BE2C (cell line): ENCODE measurements around the gene COL23A1.

Experiments used
- DNase-seq: peaks from one replicate; pipeline ENCODE4 v3.0.0-alpha.2; 2020
- H3K27me3 ChIP-seq: fragments of 250-450 bp; sonication (Bioruptor Pico); 2 replicates; pipeline ENCODE4 v1.5.1; 2020; ENCODE audit warnings: mild to moderate bottlenecking
- H3K36me3 ChIP-seq: fragments of 250-450 bp; sonication (Bioruptor Pico); 2 replicates; pipeline ENCODE4 v1.5.1; 2020; ENCODE audit warnings: mild to moderate bottlenecking
- H3K4me1 ChIP-seq: fragments of 250-450 bp; sonication (Bioruptor Pico); 2 replicates; pipeline ENCODE4 v1.5.1; 2020
- H3K4me3 ChIP-seq: 2 replicates; pipeline ENCODE4 v1.5.1; 2011; ENCODE audit warnings: low read depth, low read length
- H3K9me3 ChIP-seq: fragments of 250-450 bp; sonication (Bioruptor Pico); 2 replicates; pipeline ENCODE4 v1.5.1; 2020
- TF ChIP-seq, protein P1 (sequence below): IDR thresholded peaks from 2 replicates; pipeline ENCODE4 v1.5.1; 2012; ENCODE audit warnings: mild to moderate bottlenecking, low read depth, low read length

Gene COL23A1

DNA sequence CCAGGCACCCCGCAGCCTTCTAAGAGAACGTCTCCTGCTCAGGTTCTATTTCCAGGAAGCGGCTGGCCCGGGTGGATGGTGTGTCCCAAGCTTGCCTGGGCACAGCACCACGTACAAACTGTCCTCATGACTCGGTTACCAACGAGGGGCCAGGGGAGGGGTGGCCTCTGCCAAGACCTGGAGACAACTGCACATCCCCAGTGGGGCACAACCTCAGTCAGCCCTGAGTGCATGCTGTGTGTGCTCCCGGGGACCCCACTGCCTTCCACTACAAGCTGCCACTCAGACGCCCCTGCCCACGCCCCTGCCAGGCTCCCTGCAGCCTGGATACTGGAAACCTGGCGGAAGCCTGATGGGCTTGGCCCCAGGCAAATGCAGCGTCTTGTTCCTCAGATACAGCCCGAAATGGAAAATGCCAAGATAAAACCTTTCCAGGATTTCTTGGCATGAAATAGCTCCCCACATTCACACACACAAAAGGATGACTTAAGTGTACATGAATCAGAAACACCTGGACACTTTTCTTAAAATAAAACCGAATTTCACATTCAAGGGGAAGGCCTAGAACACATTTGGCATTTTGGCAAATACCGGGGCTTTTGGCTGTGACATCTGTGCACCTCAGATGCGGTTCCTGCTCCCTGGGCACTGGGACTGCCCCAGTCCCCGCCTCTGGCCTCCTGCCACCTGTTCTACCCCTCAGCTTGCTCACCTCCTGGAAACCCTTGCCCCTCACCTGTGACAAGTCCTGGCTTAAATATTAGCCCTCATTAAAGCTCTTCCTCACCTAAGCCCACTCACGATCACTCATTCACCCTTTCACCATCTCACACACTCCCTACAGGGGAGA lies 62.5 kb downstream of the COL23A1 start:
- no peak overlapping the region for H3K4me3 ChIP-seq
- no peak for DNase-seq
- no peaks in the 10 kb centered on the region for H3K9me3 ChIP-seq
- H3K27me3 ChIP-seq: no peaks in the 10 kb centered on the region
- TF ChIP-seq, protein P1, sequence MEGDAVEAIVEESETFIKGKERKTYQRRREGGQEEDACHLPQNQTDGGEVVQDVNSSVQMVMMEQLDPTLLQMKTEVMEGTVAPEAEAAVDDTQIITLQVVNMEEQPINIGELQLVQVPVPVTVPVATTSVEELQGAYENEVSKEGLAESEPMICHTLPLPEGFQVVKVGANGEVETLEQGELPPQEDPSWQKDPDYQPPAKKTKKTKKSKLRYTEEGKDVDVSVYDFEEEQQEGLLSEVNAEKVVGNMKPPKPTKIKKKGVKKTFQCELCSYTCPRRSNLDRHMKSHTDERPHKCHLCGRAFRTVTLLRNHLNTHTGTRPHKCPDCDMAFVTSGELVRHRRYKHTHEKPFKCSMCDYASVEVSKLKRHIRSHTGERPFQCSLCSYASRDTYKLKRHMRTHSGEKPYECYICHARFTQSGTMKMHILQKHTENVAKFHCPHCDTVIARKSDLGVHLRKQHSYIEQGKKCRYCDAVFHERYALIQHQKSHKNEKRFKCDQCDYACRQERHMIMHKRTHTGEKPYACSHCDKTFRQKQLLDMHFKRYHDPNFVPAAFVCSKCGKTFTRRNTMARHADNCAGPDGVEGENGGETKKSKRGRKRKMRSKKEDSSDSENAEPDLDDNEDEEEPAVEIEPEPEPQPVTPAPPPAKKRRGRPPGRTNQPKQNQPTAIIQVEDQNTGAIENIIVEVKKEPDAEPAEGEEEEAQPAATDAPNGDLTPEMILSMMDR: no peak
- H3K36me3 ChIP-seq: no peaks in the 10 kb centered on the region
- no peaks in the 10 kb centered on the region for H3K4me1 ChIP-seq

DNA sequence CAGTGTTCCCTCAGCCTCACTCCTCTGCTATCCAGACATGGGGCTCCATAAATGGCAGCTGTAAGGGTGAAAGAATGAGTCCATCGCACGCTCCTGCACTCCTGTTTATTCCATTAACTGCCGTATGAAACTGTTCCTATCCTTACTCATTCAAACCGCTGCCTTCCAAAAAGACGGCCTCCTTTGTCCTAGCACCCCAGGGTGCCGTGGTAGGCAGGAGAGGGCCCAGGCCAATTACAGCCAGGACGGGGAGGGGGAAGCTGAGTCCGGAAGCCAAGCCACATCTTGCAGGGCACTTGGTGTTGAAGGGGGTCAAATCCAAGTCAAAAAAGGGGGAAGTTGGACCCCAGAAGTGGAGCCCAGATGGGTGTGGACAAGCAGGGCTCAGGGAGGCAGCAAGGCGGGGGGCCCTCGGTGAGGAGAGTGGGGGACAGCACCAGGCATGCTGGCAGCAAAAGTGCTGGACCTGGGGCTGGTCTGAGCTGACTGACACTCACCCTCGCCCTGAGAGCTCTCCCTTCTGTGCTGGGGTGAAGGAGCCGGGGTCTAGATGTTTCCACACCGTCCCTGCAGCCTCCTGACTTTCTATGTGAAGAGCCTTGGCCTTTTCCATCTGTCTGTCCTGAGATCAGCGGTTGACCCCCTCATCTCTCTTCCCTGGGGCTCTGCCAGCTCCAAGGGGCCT lies 63.3 kb downstream of the COL23A1 start:
- TF ChIP-seq, protein P1: no peak
- Histone ChIP-seq H3K36me3 (no peaks in the 10 kb centered on the region), H3K4me3 (no peak overlapping the region), H3K9me3 (no peaks in the 10 kb centered on the region), H3K27me3 (no peaks in the 10 kb centered on the region), H3K4me1 (no peaks in the 10 kb centered on the region)
- no peak for DNase-seq

DNA sequence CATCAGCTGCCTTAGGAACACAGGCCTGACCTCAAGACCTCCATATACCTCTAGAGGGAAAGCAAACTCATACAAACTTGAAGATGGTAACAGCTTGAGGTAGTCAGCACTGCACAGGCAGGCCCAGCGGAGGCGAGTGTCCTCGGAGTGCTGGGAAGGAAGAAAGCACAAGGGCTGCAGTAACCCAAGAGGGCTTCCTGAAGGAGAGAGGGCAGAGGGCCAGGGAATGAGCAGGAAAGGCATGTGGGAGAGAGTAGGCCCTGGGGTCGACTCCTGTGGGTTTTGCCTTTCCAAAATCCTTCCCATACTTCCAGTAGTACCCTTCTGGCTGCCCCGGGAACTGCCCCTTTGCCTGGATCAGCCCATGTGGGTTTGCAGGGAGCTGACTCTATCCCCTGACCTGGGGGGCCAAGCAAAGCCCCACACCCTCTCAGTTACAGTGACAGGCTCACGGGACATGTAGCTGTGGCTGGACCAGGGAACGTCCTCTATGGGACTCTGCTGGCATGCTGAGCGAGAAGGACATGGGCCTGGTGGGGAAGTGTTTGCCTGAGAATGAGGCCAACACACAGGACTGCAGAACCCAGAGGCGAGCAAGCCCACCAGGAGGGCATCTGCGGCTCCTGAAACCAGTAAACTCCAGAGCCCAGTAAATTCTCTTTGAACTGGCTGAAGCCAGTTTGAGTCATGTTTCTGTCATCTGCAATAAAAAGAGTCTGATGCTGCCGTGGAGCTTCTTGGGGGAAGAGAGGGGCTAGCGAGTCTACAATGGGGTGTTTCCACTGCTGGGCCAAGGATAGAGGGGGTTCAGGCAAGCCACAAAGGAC lies 64.1 kb downstream of the COL23A1 start:
- Histone ChIP-seq H3K4me1 (no peaks in the 10 kb centered on the region), H3K36me3 (no peaks in the 10 kb centered on the region), H3K27me3 (no peaks in the 10 kb centered on the region), H3K9me3 (no peaks in the 10 kb centered on the region), H3K4me3 (no peak overlapping the region)
- TF ChIP-seq, protein P1: no peak
- DNase-seq: no peak

DNA sequence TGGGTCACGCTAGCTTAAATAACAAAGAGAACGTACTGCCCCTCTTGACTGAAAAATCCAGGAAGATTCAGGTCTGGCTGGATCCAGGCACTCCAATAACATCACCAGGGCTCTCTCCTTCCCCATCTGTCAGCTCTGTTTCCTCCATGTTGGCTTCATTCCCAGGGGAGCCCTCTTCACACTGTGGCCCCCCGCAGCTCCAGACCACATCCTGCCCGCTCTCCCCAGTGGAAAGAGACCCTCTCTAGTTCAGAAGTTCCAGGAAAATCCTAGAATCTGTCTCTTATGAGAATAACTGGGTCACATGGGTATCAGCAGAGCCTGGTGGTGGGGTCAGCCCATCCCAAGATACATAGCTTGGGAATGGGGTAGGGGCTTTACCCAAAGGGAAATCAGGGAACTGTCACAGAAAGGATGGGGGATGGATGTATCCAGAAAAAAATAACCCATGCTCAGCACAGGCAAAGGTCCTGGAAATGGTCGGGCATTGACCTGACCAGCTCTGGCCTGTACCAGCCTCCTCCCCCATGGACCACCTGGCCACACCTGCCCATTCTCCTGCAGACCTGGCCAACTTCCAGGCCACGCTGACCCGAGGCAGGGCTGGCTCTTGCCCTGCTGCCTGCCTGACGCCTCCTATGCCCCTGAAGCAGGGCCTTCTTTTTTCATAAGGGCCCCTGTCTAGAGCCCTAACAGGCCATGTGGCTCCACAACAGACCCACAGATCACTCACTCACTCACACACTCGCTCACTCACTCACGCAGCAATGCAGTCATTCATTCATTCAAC lies 65.9 kb downstream of the COL23A1 start:
- H3K36me3 ChIP-seq: no peaks in the 10 kb centered on the region
- H3K27me3 ChIP-seq: no peaks in the 10 kb centered on the region
- no peaks in the 10 kb centered on the region for H3K4me1 ChIP-seq
- H3K4me3 ChIP-seq: no peak overlapping the region
- H3K9me3 ChIP-seq: no peaks in the 10 kb centered on the region
- DNase-seq: no peak
- TF ChIP-seq, protein P1: no peak

DNA sequence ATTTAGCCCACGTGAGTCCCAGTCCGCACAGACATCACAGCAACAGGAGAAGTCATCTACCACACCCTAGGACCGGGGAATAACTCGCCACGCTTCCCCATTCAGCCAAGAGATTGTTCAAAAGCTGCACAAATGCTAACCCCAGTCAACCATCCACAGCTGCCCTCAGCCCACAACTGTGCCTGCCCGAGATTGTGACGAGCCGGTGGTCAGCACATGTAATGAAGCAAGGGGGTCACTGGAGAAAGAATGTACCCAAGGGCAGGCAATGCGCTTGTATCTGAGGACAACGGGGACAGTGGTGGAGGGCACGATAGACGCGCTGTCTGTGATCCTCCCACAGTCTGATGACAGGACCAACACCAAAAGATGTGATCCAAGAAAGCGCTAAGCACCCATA lies 67.8 kb downstream of the COL23A1 start:
- no peaks in the 10 kb centered on the region for H3K9me3 ChIP-seq
- H3K36me3 ChIP-seq: no peaks in the 10 kb centered on the region
- TF ChIP-seq, protein P1: no peak
- no peak for DNase-seq
- H3K27me3 ChIP-seq: no peaks in the 10 kb centered on the region
- H3K4me1 ChIP-seq: no peaks in the 10 kb centered on the region
- H3K4me3 ChIP-seq: no peak overlapping the region
